ENCODE results near the gene ADAMTSL2.

ADAMTSL2 gene

DNA sequence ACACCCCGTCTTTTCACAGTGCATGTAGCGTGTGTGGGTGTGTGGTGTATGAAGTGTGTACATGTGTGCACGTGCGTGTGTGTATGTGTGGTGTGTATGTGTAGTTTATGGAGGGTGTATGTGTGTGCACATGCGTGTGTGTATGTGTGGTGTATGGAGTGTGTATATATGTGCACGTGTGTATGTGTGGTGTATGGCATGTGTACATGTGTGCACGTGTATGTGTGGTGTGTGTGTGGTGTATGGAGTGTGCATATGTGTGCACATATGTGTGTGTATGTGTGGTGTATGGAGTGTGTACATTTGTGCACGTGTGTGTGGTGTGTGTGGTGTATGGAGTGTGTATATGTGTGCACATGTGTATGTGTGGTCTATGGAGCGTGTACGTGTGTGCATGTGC, 22.9 kb upstream of the ADAMTSL2 start:
- DNase-seq, result no peak
- H3K4me3 Mint-ChIP-seq, result no peak overlapping the region
- H3K27me3 Mint-ChIP-seq, result no peaks in the 10 kb centered on the region
- no peak overlapping the region for H3K27ac Mint-ChIP-seq
- no peaks in the 10 kb centered on the region for H3K36me3 Mint-ChIP-seq (ENCODE audit: low read depth)
- no peaks in the 10 kb centered on the region for H3K9me3 Mint-ChIP-seq
- H3K4me1 Mint-ChIP-seq (ENCODE audit: low read depth), result peaks cover 18% of the 10 kb centered on the region

DNA sequence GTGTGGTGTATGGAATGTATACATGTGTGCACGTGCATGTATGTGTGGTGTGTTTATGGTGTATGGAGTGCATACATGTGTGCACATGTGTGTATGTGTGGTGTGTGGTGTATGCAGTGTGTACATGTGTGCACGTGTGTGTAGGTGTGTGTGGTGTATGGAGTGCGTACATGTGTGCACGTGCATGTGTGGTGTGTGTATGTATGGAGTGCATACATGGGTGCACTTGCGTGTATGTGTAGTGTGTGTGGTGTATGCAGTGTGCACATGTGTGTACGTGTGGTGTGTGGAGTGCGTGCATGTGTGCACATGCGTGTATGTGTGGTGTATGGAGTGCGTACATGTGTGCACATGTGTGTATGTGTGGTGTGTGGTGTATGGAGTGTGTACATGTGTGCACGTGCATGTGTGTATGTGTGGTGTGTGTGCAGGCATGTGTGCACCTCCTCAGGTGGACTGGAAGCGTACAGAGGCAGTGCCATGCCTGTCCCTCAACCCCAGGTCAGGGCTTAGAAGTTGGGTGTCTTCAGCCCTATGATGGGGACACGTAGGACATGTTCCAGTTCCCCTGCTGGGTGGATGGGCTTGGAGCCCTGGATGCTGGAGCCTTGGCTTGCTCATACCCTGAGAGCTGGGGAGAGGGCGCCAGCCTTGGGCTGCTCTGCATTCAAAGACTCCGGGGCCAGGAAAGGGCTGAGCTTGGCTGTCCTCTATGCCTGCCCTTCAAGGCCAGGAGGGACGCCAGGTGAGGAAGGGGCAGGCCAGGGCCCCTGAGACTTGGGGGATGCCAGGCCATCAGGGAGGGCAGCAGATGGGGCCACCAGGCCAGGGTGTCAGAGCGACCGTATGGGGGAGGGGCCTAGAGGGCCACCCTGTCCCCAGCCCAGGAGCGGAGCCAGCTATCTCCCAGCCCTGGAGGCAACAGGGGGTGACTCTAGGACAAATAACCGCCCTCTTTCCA, 22.0 kb upstream of the ADAMTSL2 start:
- Mint-ChIP-seq H3K4me1 (ENCODE audit: low read depth) (peaks cover 18% of the 10 kb centered on the region), H3K27me3 (no peaks in the 10 kb centered on the region), H3K36me3 (ENCODE audit: low read depth) (no peaks in the 10 kb centered on the region), H3K4me3 (no peak overlapping the region), H3K27ac (no peak overlapping the region), H3K9me3 (no peaks in the 10 kb centered on the region)
- DNase-seq, result no peak

DNA sequence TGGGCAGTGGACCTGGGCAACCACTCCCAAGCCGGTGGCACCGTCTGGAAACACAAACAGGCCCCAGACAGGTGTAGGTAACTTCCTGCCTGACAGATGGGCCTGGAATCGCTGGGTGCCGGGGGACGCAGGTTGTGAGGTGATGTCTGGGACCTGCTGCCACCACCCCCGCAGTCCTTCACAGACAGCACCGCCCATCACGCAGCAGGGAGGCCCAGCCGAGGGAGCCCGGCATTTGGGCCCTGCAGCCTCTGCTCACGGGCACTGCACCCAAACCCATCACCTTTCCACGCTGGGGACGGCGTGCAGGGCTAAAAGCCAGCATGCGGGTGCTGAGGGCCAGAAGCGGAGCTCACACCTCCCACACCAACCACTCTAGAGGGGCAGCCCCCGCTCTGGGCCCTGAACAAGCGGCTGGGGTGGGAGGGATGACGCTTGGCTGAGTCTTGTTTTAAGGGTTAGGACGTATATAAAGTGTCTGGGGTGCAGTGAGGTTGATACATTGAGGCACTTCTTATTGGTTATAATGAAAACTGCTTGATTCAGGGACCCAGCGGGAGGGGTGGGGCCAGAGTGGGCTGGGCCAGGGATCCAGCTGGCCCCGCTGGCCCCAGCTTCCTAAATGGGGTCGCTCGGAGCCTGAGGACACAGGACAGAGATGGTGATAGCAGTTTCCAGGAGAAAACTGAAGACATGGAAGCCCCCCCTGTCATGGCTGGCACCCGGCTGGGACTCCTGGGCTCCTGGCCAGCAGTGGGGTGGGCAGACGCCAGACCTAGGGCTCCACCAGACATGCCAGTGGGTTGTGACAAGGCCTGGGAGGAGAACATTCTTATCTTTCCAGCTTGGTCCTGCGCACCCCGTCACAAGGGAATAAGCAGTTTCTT, 21.0 kb upstream of the ADAMTSL2 start:
- H3K27me3 Mint-ChIP-seq, result no peaks in the 10 kb centered on the region
- peaks cover 15% of the 10 kb centered on the region for H3K4me1 Mint-ChIP-seq (ENCODE audit: low read depth)
- no peak overlapping the region for H3K4me3 Mint-ChIP-seq
- H3K27ac Mint-ChIP-seq, result no peak overlapping the region
- H3K9me3 Mint-ChIP-seq, result no peaks in the 10 kb centered on the region
- DNase-seq, result no peak
- no peaks in the 10 kb centered on the region for H3K36me3 Mint-ChIP-seq (ENCODE audit: low read depth)

DNA sequence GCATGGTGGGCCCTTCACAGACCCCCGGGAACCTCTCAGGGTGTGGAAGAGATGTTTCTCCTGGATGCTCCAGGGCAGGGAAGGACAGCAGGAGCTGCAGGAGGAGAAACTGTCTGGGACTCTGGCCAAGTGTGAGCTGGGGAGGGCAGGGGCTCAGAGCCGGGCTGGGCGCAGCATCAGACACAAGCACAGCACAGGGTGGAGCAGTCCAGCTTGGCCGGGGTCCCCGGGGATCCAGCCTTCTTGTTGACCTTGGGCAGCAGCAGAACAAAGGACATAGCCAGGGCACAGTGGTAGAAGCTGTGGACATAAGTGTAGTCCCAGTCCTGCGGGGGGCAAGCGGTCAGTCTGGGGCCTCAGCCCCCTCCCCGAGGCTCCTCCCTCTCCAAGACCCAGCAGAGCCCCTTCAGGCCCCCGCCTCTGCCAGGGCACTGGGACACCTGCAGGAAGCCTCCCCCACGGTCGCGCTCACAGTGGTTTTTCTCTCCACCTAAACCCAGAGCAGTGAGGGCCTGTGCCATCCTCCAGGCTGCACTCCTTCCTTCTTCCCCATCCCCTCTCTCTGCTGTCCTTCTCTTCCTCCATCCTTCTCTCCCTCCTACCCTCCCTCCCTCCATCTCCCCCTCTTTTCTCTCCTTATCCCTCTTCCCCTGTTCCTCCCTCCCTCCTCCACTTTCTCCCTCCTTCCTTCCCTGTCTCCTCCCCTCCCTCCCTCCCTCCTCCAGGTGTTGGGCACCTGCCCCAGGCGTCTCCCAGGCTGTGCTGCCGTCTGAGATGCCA, 19.9 kb upstream of the ADAMTSL2 start:
- no peaks in the 10 kb centered on the region for H3K36me3 Mint-ChIP-seq (ENCODE audit: low read depth)
- H3K4me3 Mint-ChIP-seq, result no peak overlapping the region
- no peak overlapping the region for H3K27ac Mint-ChIP-seq
- H3K4me1 Mint-ChIP-seq (ENCODE audit: low read depth), result peaks cover 4% of the 10 kb centered on the region
- H3K9me3 Mint-ChIP-seq, result no peaks in the 10 kb centered on the region
- DNase-seq, result no peak
- no peaks in the 10 kb centered on the region for H3K27me3 Mint-ChIP-seq

GRCh38 chr9:133515240-133515610, 19.3 kb upstream of the ADAMTSL2 start:
- no peak for DNase-seq
- Mint-ChIP-seq H3K4me3 (no peak overlapping the region), H3K36me3 (ENCODE audit: low read depth) (no peaks in the 10 kb centered on the region), H3K4me1 (ENCODE audit: low read depth) (no peaks in the 10 kb centered on the region), H3K27ac (no peak overlapping the region), H3K27me3 (no peaks in the 10 kb centered on the region), H3K9me3 (no peaks in the 10 kb centered on the region)

DNA sequence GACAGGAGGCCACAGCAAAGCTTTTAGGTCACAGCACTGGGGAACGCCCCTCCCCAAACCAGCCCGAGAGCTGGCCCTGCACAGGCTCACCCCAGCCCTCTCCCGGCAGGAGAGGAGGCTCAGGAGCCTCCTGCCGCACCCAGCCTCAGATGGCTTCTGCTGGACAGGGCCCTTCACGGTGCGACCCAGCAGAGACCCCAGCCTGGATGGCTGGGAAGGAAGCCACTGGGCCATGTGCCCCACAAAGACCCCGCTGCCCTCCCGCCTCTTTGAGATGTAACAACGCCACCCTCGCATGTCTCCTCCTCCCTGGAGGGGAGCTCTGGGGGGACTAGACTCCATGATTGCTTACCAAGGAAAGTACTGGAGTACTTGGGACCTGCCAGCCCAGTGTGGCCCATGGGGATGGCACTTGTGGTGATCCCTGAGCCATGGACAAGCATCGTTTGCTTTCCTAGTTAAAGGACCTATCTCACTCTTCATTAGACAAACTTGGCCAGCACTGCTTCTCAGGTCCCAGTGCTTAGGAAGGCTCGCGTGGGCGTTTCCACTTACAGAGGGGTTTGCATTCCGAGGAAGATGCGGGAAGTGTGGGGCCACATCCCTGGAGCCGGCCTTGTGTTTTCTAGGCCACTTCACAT, 18.8 kb upstream of the ADAMTSL2 start:
- DNase-seq, result no peak
- Mint-ChIP-seq H3K9me3 (no peaks in the 10 kb centered on the region), H3K27ac (no peak overlapping the region), H3K36me3 (ENCODE audit: low read depth) (no peaks in the 10 kb centered on the region), H3K4me3 (no peak overlapping the region), H3K27me3 (no peaks in the 10 kb centered on the region), H3K4me1 (ENCODE audit: low read depth) (no peaks in the 10 kb centered on the region)

DNA sequence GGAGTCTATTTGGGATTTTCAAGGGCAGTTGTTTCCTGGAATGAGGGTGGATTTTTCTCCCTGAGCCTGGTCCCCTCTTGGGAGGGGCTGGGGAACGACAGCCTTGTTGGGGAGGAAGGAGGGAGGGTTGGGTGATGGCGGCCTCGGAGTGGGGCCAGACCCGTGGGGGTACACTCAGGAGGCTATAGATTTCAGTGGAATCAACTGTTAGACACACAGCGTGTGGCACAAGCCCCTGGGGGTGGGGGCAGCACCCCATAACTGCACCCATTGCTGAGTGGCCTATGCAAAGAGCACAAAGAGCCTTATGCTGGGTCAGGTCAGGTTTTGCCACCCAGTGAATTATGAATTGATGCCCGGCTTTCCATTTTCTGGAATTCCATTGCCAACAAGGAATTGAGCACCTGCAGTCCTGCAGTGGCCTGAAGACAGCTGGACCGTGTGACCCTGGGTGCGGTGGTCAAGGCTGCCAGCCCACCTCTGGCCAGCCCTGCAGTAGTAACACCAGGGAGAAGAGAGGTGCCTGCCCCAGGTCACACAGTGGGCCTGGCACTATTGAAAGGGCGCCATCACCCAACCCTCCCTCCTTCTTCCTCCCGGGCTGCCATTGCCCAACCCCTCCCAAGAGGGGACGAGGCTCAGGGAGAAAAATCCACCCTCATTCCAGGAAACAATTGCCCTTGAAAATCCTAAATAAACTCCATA, 18.1 kb upstream of the ADAMTSL2 start:
- H3K36me3 Mint-ChIP-seq (ENCODE audit: low read depth), result no peaks in the 10 kb centered on the region
- H3K9me3 Mint-ChIP-seq, result no peaks in the 10 kb centered on the region
- no peak overlapping the region for H3K4me3 Mint-ChIP-seq
- no peak overlapping the region for H3K27ac Mint-ChIP-seq
- H3K4me1 Mint-ChIP-seq (ENCODE audit: low read depth), result no peaks in the 10 kb centered on the region
- H3K27me3 Mint-ChIP-seq, result no peaks in the 10 kb centered on the region
- no peak for DNase-seq

DNA sequence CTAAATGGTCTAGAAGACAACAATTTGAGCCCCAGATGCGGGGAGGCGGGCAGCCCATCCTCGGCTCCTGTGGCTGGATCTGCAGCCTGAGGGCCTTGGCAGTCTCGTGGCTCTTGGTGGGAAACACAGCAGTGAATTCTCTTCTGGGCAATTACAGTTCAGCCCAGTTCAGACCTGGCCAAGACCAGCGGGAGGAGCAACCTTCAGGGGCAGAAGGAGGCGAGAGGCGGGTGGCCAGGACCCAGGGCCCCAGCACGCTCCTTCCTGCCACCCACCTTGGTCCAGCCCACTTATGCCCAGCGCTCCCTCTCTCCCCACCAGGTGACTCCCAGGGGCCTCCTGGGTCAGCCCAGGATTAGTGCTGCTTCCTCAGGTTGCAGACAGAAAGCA, 17.5 kb upstream of the ADAMTSL2 start:
- no peaks in the 10 kb centered on the region for H3K4me1 Mint-ChIP-seq (ENCODE audit: low read depth)
- no peak for DNase-seq
- no peaks in the 10 kb centered on the region for H3K9me3 Mint-ChIP-seq
- H3K36me3 Mint-ChIP-seq (ENCODE audit: low read depth), result no peaks in the 10 kb centered on the region
- H3K27ac Mint-ChIP-seq, result no peak overlapping the region
- no peak overlapping the region for H3K4me3 Mint-ChIP-seq
- no peaks in the 10 kb centered on the region for H3K27me3 Mint-ChIP-seq

- Mint-ChIP-seq H3K36me3 (ENCODE audit: low read depth) (no peaks in the 10 kb centered on the region), H3K4me1 (ENCODE audit: low read depth) (no peaks in the 10 kb centered on the region), H3K4me3 (no peak overlapping the region), H3K27me3 (no peaks in the 10 kb centered on the region), H3K27ac (no peak overlapping the region), H3K9me3 (no peaks in the 10 kb centered on the region)
- no peak for DNase-seq
These were observed 16.8 kb upstream of the ADAMTSL2 start for GRCh38 chr9:133517711-133518110.

- H3K27ac Mint-ChIP-seq, result no peak overlapping the region
- H3K9me3 Mint-ChIP-seq, result no peaks in the 10 kb centered on the region
- no peaks in the 10 kb centered on the region for H3K4me1 Mint-ChIP-seq (ENCODE audit: low read depth)
- no peak for DNase-seq
- no peaks in the 10 kb centered on the region for H3K36me3 Mint-ChIP-seq (ENCODE audit: low read depth)
- H3K4me3 Mint-ChIP-seq, result no peak overlapping the region
- no peaks in the 10 kb centered on the region for H3K27me3 Mint-ChIP-seq
These were observed 16.3 kb upstream of the ADAMTSL2 start for GRCh38 chr9:133518200-133518599.

- H3K9me3 Mint-ChIP-seq, result no peaks in the 10 kb centered on the region
- H3K27ac Mint-ChIP-seq, result no peak overlapping the region
- H3K4me1 Mint-ChIP-seq (ENCODE audit: low read depth), result no peaks in the 10 kb centered on the region
- no peaks in the 10 kb centered on the region for H3K36me3 Mint-ChIP-seq (ENCODE audit: low read depth)
- no peak overlapping the region for H3K4me3 Mint-ChIP-seq
- DNase-seq, result no peak
- H3K27me3 Mint-ChIP-seq, result no peaks in the 10 kb centered on the region
These were observed 15.6 kb upstream of the ADAMTSL2 start for GRCh38 chr9:133518706-133519449.

GRCh38 chr9:133519693-133520092, 14.8 kb upstream of the ADAMTSL2 start:
- Mint-ChIP-seq H3K4me3 (no peak overlapping the region), H3K9me3 (no peaks in the 10 kb centered on the region), H3K4me1 (ENCODE audit: low read depth) (no peaks in the 10 kb centered on the region), H3K27me3 (no peaks in the 10 kb centered on the region), H3K36me3 (ENCODE audit: low read depth) (no peaks in the 10 kb centered on the region), H3K27ac (no peak overlapping the region)
- no peak for DNase-seq

DNA sequence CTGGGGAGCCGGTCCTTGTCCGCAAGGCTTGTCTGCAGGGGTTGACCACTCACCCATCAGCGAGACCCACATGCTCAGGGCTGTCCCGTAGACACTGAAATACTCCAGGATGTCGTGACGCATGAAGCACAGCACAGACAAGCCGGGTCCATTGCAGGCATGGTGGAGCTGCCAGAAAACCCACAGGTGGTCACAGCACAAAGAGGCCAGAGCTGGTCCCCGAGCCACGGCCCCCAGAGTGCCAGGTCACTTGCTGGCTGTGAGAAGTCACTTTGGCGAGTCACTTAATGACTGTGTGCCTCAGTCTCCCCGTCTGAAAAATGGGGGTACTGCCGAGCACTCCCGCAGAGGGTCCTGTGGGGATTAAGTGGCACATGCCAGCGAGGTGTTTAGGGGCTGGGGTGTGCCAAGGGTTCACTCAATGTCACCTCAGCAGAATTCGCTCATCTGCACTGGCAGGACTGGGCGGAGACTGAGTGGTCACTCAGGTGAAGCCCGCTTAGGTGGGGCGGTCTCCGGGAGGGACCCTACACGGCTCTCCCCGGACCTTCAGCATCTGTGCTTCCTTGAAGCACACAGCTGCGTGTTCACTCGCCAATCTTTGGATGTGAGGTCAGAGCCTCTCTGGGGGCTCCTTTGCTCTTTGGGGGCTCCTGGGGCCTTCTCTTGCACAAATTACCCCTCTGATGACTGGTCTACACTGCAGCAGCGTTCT, 14.2 kb upstream of the ADAMTSL2 start:
- Mint-ChIP-seq H3K4me1 (ENCODE audit: low read depth) (no peaks in the 10 kb centered on the region), H3K27ac (no peak overlapping the region), H3K36me3 (ENCODE audit: low read depth) (no peaks in the 10 kb centered on the region), H3K4me3 (no peak overlapping the region), H3K27me3 (no peaks in the 10 kb centered on the region), H3K9me3 (no peaks in the 10 kb centered on the region)
- DNase-seq, result no peak

All from activated T-cell treated with anti-CD3 and anti-CD28 coated beads, Interleukin-2, amount 50 U/mL, for 24 hours (primary cell).